Stimulated activated CD8-positive, alpha-beta memory T cell treated with anti-CD3 and anti-CD28 coated beads, Interleukin-2, amount 100 ng/mL, for 48 hours (primary cell): Measurements from ENCODE around the gene ECI2.
"Not testable (repeated sequence)": the region's sequence is repeated elsewhere in the genome, so short reads cannot be mapped to it uniquely, and the experiment has no call there.

Experiments used
- DNase-seq, 2 donors: peaks; one replicate each; pipeline ENCODE4 v3.0.0-alpha.2; 2020; ENCODE audit warnings: low read depth in 2 of 2

Gene ECI2

GRCh38 chr6:4138186-4138585 lies 2.8 kb upstream of the ECI2 start:
- no peak for DNase-seq

- DNase-seq = no peak
Observed at GRCh38 chr6:4136354-4136831, 1.0 kb upstream of the ECI2 start.

GRCh38 chr6:4135665-4136353 lies 434 bp upstream of the ECI2 start:
- DNase-seq = peak; percentile 93 to 94

- peak in 1 of 2 donors; percentile 23 for DNase-seq
Observed at GRCh38 chr6:4133941-4134838, 1.2 kb downstream of the ECI2 start.

GRCh38 chr6:4130357-4130987 lies 4.9 kb downstream of the ECI2 start:
- no peak for DNase-seq

GRCh38 chr6:4129446-4129845 lies 5.9 kb downstream of the ECI2 start:
- no peak for DNase-seq

GRCh38 chr6:4128748-4129147 lies 6.6 kb downstream of the ECI2 start:
- no peak for DNase-seq

- DNase-seq = no peak
Observed at GRCh38 chr6:4128072-4128471, 7.3 kb downstream of the ECI2 start.

GRCh38 chr6:4125933-4126864 lies 9.2 kb downstream of the ECI2 start:
- DNase-seq = no peak

GRCh38 chr6:4125500-4125899 lies 9.9 kb downstream of the ECI2 start:
- DNase-seq = no peak

- no peak for DNase-seq
Observed at GRCh38 chr6:4124351-4124750, 11.0 kb downstream of the ECI2 start.

GRCh38 chr6:4115741-4116140 lies 19.6 kb downstream of the ECI2 start:
- no peak for DNase-seq

- DNase-seq = no peak
Observed at GRCh38 chr6:4114123-4114522, 21.3 kb downstream of the ECI2 start.

- no peak for DNase-seq
Observed at GRCh38 chr6:4113649-4114048, 21.7 kb downstream of the ECI2 start.

- DNase-seq = no peak
Observed at GRCh38 chr6:4112366-4112765, 23.0 kb downstream of the ECI2 start.

- DNase-seq = not testable (repeated sequence)
Observed at GRCh38 chr6:4109363-4109815, 26.0 kb downstream of the ECI2 start.

- no peak for DNase-seq
Observed at GRCh38 chr6:4108561-4109093, 26.7 kb downstream of the ECI2 start.

GRCh38 chr6:4107873-4108272 lies 27.5 kb downstream of the ECI2 start:
- no peak for DNase-seq

GRCh38 chr6:4105980-4106536 lies 29.3 kb downstream of the ECI2 start:
- DNase-seq = no peak

- no peak for DNase-seq
Observed at GRCh38 chr6:4103929-4104328, 31.4 kb downstream of the ECI2 start.
